Measurements from ENCODE around the gene APOLD1. TPM values are rescaled to one million over a fixed set of nuclear protein-coding genes. Genes with fewer than 3 reads are reported as not detected.
"Not testable (repeated sequence)": the region's sequence is repeated elsewhere in the genome, so short reads cannot be mapped to it uniquely, and the experiment has no call there.

The APOLD1 gene, protein sequence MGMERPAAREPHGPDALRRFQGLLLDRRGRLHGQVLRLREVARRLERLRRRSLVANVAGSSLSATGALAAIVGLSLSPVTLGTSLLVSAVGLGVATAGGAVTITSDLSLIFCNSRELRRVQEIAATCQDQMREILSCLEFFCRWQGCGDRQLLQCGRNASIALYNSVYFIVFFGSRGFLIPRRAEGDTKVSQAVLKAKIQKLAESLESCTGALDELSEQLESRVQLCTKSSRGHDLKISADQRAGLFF
- total RNA-seq: 10 to 100 TPM in 1 of 2 experiments, 1 to 10 TPM in 1; 7.2 to 13.5 TPM

DNA sequence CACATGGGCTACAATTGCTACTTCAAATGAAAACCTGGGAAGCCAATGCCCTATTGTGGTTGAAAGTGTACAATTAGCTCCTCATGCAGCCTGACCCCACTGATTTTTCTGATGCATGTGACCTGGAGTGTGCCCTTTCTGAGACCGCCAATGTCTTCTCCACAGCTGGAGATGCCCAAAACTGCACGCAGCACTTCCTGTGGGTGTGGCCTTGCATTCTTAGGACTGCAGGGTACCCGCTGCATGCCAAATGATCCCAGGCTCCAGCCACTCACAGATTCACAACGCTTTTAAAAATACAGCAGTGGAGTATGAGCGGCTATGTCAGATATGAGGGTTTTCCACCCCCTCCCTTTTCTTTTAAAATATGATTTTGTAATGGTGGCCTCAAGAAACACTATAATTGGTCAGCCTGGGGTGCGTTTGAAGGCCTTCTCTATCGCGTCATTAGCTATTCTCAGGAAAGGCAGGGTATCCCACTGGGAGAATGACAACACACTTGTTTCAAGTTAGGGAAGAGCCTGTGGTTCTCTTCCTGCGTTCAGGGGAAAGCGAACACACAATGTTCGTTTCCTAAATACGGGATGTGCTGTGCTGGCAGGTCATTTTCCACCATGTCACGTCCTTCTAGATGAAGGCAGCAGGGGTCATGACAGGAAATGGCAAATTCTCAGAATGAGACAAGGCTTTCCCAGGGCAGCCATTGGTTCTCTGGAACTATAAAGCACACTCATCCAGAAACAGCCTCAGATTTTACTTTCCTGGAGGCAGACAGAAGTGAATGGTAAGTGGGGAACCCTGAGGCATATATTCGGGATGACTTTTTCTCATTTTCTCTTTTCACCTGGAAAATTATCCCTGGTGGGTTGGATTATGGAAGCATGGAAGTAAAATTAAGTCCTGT, at the start of gene APOLD1:
Gene APOLD1 (plus strand): TSS at position 749 of the 904 bp plus-strand sequence. CDS start 33 bp downstream, at position 782.
- CTCF ChIA-PET: interaction anchor here (0.8 to 1.7 kb wide), 3 partner anchors 48 to 408 kb away, joined by 3 to 7 read pairs (median 4); no protein-coding TSS in a partner anchor
- Mint-ChIP-seq H3K27ac (no peak within 1 kb of the TSS), H3K9me3 (ENCODE audit: low read depth) (no peaks in the 10 kb centered on the region), H3K4me1 (peaks cover 42% of the 10 kb centered on the region), H3K36me3 (no peaks in the 10 kb centered on the region), H3K4me3 (peak within 1 kb of the TSS; percentile 78), H3K27me3 (no peaks in the 10 kb centered on the region)
- no peak for DNase-seq
- ATAC-seq: no peak

DNA sequence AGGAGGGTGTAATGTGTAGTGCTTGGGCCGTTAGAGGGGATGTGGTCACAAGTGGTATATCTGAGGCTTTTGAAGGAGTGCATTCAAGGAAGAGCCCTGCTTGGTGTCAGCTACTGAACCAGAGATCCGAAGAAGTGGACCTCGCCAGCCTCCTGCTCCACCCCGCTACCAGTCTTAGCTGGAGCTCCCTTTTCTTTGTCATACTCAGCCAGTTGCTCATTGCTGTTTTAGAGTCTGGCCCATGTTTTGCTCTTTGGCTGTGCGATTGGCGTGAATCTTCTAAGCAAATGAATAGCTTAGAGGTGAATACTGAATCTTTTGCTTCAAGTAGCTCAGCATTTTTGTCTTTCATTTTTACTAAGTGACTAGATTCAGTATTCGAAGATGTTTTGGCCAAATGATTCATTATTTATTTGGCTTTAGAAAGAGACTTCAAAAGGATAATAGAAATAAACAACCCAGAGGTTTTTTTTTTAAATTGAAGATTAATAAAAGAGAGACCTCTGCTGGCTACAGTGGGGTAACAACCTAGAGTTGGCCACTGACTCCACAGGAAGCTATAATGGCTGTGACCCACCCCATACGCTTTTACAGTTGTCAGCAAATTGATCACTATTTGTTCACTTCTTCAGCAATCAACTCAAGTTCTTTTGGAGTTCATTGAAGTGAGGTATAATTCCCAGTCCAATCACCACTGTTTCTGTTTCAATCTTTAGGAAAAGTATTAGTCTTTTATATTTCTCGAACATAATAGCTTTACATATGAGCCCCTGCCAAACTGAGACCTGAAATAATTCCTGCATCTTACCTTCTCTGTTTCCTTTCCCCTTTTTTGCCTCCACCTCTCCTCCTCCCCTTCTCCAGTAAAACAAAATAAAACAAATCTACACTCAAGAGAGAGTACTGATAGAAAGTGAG, 48.4 kb upstream of the APOLD1 start:
- peak; percentile 90 for DNase-seq
- peaks cover 65% of the 10 kb centered on the region for H3K4me1 Mint-ChIP-seq
- ATAC-seq: peak; percentile 90
- H3K36me3 Mint-ChIP-seq: peaks cover 31% of the 10 kb centered on the region
- H3K4me3 Mint-ChIP-seq: peak overlapping the region; percentile 67
- no peaks in the 10 kb centered on the region for H3K9me3 Mint-ChIP-seq (ENCODE audit: low read depth)
- H3K27me3 Mint-ChIP-seq: no peaks in the 10 kb centered on the region
- CTCF ChIA-PET: interaction anchor here (0.6 to 3.6 kb wide), 49 partner anchors 8 to 410 kb away, joined by 3 to 71 read pairs (median 5); partner anchors contain the start of genes BORCS5 and CDKN1B
- peak overlapping the region; percentile 98 for H3K27ac Mint-ChIP-seq

DNA sequence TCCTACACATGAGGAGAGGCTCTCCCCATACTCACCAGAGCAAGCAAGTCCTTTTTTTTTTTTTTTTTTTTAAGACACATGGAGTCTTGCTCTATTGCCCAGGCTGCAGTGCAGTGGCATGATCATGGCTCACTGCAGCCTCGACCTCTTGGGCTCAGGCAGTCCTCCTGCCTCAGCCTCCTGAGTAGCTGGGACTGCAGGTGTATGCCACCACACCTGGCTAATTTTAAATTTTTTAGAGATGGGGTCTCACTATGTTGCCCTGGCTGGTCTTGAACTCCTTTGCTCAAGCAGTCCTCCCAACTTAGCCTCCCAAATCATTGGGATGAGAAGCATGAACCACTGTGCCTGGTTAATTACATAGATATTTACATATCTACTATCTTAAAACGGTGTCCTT, 47.3 kb upstream of the APOLD1 start:
- ATAC-seq; H3K27me3 Mint-ChIP-seq; H3K9me3 Mint-ChIP-seq (ENCODE audit: low read depth); DNase-seq; H3K4me3 Mint-ChIP-seq: not testable (repeated sequence)
- CTCF ChIA-PET: interaction anchor here (0.6 to 2.8 kb wide), 12 partner anchors 20 to 354 kb away, joined by 3 to 22 read pairs (median 6); partner anchors contain the start of gene CDKN1B
- Mint-ChIP-seq H3K4me1 (peaks cover 64% of the 10 kb centered on the region), H3K36me3 (peaks cover 34% of the 10 kb centered on the region), H3K27ac (peak overlapping the region; percentile 98)

DNA sequence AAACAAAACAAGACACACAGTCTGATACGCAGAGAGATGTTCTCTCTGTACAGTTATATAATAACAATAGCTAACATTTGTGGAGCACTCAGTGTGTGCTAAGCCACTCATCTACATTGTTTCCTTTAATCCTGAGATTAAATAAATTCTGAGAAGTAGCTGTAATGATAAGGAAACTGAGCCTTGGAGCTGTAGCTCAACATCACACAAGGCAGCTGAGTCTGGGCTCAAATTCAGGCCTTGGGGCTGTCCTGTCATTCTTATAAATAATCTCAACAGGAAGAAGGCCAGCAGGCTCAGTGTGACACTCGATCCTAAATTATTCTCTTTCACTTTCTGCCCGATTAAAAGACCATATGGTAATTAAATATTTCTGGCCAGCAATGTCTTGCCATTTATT, 43.8 kb upstream of the APOLD1 start:
- peaks cover 35% of the 10 kb centered on the region for H3K4me1 Mint-ChIP-seq
- DNase-seq (no peak), ATAC-seq (no peak)
- no peaks in the 10 kb centered on the region for H3K9me3 Mint-ChIP-seq (ENCODE audit: low read depth)
- no peaks in the 10 kb centered on the region for H3K27me3 Mint-ChIP-seq
- H3K27ac Mint-ChIP-seq: peak overlapping the region; percentile 65
- H3K36me3 Mint-ChIP-seq: peaks cover 36% of the 10 kb centered on the region
- CTCF ChIA-PET: interaction anchor here (1.3 kb wide), 1 partner anchor 25 kb away, joined by 3 read pairs; the partner anchor contains the start of gene CDKN1B
- H3K4me3 Mint-ChIP-seq: no peak overlapping the region

DNA sequence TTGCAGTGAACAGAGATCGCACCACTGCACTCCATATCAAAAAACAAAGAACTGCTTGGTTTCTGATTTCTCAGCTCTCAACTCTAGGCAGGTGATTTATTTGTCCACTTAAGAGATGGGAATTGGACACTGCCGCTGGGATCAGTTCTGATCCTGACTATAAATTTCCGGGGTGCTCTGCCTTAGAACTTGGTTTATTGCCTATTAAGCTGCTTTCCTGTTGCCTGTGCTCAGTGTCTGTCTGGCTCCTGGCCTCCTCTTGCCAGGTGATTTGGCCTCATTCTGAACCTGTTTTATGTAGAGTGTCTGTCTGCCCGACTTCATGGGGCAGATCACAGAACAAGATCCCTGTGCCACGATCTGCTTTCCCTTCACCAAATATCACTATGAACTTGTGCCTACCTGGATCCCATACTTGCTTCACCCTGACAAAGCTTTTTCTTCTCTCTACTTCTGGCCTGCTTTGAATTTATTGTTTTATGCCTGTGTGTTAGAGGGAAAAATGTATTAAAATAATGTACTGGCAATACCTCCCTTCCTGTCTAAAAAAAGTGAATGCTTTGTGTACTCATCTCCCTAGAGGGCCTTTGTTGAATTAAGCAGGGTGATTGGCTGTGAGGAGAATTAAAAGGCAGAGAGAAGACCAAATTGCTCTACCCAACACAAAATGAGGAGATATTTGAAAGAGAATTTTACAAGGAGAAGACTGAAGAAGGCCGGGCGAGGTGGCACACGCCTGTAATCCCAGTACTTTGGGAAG, 40.7 kb upstream of the APOLD1 start:
- H3K4me1 Mint-ChIP-seq: peaks cover 18% of the 10 kb centered on the region
- H3K27ac Mint-ChIP-seq: no peak overlapping the region
- H3K4me3 Mint-ChIP-seq: no peak overlapping the region
- no peaks in the 10 kb centered on the region for H3K9me3 Mint-ChIP-seq (ENCODE audit: low read depth)
- DNase-seq: no peak
- CTCF ChIA-PET: interaction anchor here (1.2 to 1.3 kb wide), 2 partner anchors 8 to 102 kb away, joined by 3 to 9 read pairs; no protein-coding TSS in a partner anchor
- H3K36me3 Mint-ChIP-seq: peaks cover 45% of the 10 kb centered on the region
- no peaks in the 10 kb centered on the region for H3K27me3 Mint-ChIP-seq
- ATAC-seq: no peak

DNA sequence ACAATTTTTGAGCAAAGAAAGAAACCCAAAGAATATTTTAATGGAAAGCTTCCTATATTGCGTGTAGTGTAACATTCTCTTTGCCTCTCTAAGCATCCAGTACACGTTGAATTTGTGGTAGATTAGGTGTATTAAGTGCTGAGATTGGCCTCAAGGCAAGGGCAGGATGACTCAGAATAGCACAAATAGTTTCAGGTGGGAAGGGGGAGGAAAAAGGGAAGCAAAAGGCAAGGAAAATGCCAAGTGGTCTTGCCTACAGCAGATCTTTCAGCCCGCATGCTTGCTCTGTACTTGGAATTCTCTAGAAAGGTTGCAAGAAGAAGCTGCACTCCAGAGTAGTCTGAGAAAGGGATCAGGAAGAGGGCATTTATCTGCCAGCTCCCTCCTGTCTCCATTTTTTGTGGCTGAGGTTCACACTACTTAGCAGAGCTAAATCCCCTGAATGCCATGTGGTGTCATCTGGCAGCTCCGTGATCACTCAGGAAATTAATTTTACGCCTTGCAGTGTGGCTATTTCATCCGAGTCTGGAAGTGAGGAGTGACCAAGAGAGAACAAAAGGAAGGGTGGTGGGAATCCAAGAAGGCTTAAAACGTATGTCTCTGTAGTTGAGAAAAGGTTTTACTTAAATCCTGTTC, 39.8 kb upstream of the APOLD1 start:
- H3K27ac Mint-ChIP-seq: no peak overlapping the region
- no peak for ATAC-seq
- DNase-seq: no peak
- CTCF ChIA-PET: interaction anchor here (1.2 to 1.3 kb wide), 2 partner anchors 9 to 103 kb away, joined by 3 to 9 read pairs; no protein-coding TSS in a partner anchor
- peaks cover 44% of the 10 kb centered on the region for H3K36me3 Mint-ChIP-seq
- no peak overlapping the region for H3K4me3 Mint-ChIP-seq
- H3K4me1 Mint-ChIP-seq: peaks cover 16% of the 10 kb centered on the region
- H3K9me3 Mint-ChIP-seq (ENCODE audit: low read depth): no peaks in the 10 kb centered on the region
- H3K27me3 Mint-ChIP-seq: no peaks in the 10 kb centered on the region

DNA sequence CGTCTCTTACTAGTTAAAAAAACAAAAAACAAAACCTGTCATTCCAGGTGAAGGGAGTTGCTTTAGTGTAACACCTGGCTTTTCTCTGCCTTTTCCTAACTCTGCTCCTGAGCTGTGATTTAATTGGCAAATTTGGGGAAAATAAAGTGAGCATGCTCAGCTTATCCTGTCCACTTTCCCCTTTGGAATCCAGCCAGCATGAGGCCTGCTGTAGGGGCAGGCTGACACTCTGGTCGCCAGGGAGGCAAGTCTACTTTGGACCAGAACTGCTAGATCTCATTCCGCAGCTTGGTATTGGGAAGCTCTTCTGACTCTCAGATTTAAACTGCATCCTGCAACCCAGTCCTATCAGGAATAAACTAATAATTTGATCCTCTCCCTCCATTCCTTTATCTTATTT, 38.2 kb upstream of the APOLD1 start:
- Mint-ChIP-seq H3K4me1 (peaks cover 2% of the 10 kb centered on the region), H3K9me3 (ENCODE audit: low read depth) (no peaks in the 10 kb centered on the region), H3K4me3 (no peak overlapping the region), H3K36me3 (peaks cover 47% of the 10 kb centered on the region), H3K27me3 (no peaks in the 10 kb centered on the region), H3K27ac (no peak overlapping the region)
- DNase-seq (no peak), ATAC-seq (no peak)
- CTCF ChIA-PET: interaction anchor here (1.5 kb wide), 1 partner anchor 10 kb away, joined by 5 read pairs; no protein-coding TSS in a partner anchor

DNA sequence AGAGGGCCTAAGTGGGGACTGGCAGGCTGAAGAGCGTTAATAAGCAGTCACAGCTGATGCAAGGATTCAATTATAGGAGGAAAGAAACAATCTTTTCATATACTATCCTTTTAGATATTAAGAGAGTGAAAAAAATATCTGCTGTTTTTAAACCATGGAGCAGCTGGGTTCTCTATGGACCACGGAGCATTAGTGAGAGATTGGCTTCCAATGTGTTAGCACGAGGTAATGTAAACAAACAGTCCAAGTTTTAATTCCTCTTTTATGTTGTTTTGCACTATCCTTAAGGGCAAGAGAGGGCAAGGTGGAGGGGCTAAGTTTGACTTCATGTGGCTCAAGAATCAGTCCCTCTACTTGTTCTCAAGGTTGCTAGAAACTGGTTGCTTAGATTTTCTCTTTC, 37.4 kb upstream of the APOLD1 start:
- no peaks in the 10 kb centered on the region for H3K27me3 Mint-ChIP-seq
- ATAC-seq: no peak
- no peak overlapping the region for H3K27ac Mint-ChIP-seq
- peaks cover 47% of the 10 kb centered on the region for H3K36me3 Mint-ChIP-seq
- H3K4me3 Mint-ChIP-seq: no peak overlapping the region
- CTCF ChIA-PET: interaction anchor here (1.5 kb wide), 1 partner anchor 11 kb away, joined by 5 read pairs; no protein-coding TSS in a partner anchor
- peaks cover under 1% of the 10 kb centered on the region for H3K4me1 Mint-ChIP-seq
- no peak for DNase-seq
- H3K9me3 Mint-ChIP-seq (ENCODE audit: low read depth): no peaks in the 10 kb centered on the region

DNA sequence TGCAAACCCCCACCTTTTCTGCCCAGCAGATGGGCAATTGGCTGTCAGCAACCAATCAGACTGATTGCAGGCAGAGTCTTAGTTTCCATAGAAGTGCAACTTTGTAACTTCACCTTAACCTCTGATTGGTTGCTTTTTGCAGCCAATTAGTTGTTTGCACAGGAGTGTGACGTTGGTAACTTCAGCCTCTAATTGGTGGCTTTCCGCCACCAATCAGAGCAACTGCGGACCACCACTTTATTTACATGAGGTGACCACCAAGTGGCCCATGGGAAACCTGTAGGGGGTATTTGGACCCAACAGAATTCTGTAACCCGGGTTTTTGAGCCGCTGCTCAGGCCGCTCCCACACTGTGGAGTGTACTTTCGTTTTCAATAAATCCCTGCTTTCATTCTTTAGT, 36.0 kb upstream of the APOLD1 start:
- Mint-ChIP-seq H3K36me3 (peaks cover 40% of the 10 kb centered on the region), H3K4me1 (no peaks in the 10 kb centered on the region)

DNA sequence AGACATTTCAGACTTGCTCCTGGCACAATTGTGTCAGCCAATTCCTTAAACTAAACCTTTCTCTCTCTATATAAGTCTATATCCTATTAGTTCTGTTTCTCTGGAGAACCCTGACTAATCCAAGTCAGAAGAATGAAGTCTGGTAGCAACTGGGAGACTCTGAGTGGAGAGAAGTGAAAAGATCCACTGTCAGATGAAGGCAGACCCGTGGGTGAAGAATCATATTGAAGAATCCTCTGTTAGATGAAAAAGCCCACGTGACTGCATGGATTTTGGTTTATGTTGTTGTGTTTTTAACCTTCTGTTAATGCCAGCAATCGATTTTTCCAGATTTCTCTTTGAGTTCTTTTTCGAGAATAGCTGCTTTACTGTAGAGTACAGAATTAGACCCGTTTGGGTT, 29.5 kb upstream of the APOLD1 start:
- ATAC-seq (no peak), DNase-seq (no peak)
- CTCF ChIA-PET: interaction anchor here (1.2 kb wide), 1 partner anchor 19 kb away, joined by 3 read pairs; no protein-coding TSS in a partner anchor
- Mint-ChIP-seq H3K9me3 (ENCODE audit: low read depth) (no peaks in the 10 kb centered on the region), H3K4me1 (no peaks in the 10 kb centered on the region), H3K4me3 (no peak overlapping the region), H3K27ac (no peak overlapping the region), H3K27me3 (no peaks in the 10 kb centered on the region), H3K36me3 (peaks cover 21% of the 10 kb centered on the region)

More for the DNA sequence above, 36.0 kb upstream of the APOLD1 start:
- no peaks in the 10 kb centered on the region for H3K27me3 Mint-ChIP-seq
- H3K4me3 Mint-ChIP-seq: no peak overlapping the region
- CTCF ChIA-PET: no interaction called here
- H3K9me3 Mint-ChIP-seq (ENCODE audit: low read depth): no peaks in the 10 kb centered on the region
- ATAC-seq: no peak
- DNase-seq: no peak
- no peak overlapping the region for H3K27ac Mint-ChIP-seq

DNA sequence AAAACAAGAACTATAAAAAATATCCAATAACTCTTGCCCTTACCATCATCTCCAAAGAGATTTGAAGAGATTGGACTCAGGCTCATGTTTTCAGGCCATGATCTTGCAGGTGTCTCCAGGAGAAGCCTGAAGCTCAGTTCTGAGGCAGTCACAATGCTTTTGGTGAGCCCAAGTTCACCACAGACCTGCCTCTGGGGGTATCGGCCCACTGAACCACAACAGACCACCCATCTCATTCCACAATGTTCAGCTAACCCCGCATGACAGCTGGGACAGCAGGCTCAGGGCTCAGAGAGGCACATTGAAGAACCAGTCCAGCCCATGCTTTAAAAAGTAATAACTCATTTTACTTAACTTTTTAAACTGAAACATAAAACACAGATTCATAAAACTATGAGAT, 28.3 kb upstream of the APOLD1 start:
- no peak overlapping the region for H3K27ac Mint-ChIP-seq
- no peak overlapping the region for H3K4me3 Mint-ChIP-seq
- DNase-seq (no peak), ATAC-seq (no peak)
- peaks cover 18% of the 10 kb centered on the region for H3K36me3 Mint-ChIP-seq
- H3K9me3 Mint-ChIP-seq (ENCODE audit: low read depth): no peaks in the 10 kb centered on the region
- H3K4me1 Mint-ChIP-seq: no peaks in the 10 kb centered on the region
- H3K27me3 Mint-ChIP-seq: no peaks in the 10 kb centered on the region
- CTCF ChIA-PET: interaction anchor here (1.2 kb wide), 1 partner anchor 20 kb away, joined by 3 read pairs; no protein-coding TSS in a partner anchor

All from activated CD8-positive, alpha-beta memory T cell treated with anti-CD3 and anti-CD28 coated beads, Interleukin-2, amount 10 ng/mL, durations not matched to agents 7 days and 5 days (primary cell).